ENCODE results near the gene OTUD4.
"Not testable (repeated sequence)": the region's sequence is repeated elsewhere in the genome, so short reads cannot be mapped to it uniquely, and the experiment has no call there.

OTUD4 gene

GRCh38 chr4:145180298-145181090, at the start of gene OTUD4:
Gene OTUD4, minus strand, starts transcription at chr4:145180589. Its CDS starts 616 bp downstream, at chr4:145179973.
- no peak for FAIRE-seq

GRCh38 chr4:145223228-145223627, 42.8 kb upstream of the OTUD4 start:
- not testable (repeated sequence) for FAIRE-seq

- FAIRE-seq: not testable (repeated sequence)
These were observed 41.1 kb upstream of the OTUD4 start for GRCh38 chr4:145221529-145221928.

- no peak for FAIRE-seq
These were observed 38.7 kb upstream of the OTUD4 start for GRCh38 chr4:145219090-145219489.

GRCh38 chr4:145218251-145218650, 37.9 kb upstream of the OTUD4 start:
- no peak for FAIRE-seq

- FAIRE-seq: no peak
These were observed 37.0 kb upstream of the OTUD4 start for GRCh38 chr4:145217349-145217748.

GRCh38 chr4:145216535-145216934, 36.1 kb upstream of the OTUD4 start:
- peak; percentile 95 for FAIRE-seq

- no peak for FAIRE-seq
These were observed 32.9 kb upstream of the OTUD4 start for GRCh38 chr4:145213245-145213644.

GRCh38 chr4:145207934-145208333, 27.5 kb upstream of the OTUD4 start:
- no peak for FAIRE-seq

GRCh38 chr4:145203410-145203809, 23.0 kb upstream of the OTUD4 start:
- FAIRE-seq: no peak

GRCh38 chr4:145200366-145200765, 20.0 kb upstream of the OTUD4 start:
- FAIRE-seq: no peak

GRCh38 chr4:145199051-145199716, 18.8 kb upstream of the OTUD4 start:
- FAIRE-seq: no peak

GRCh38 chr4:145196747-145197146, 16.4 kb upstream of the OTUD4 start:
- FAIRE-seq: no peak

GRCh38 chr4:145195167-145195952, 15.0 kb upstream of the OTUD4 start:
- FAIRE-seq: no peak

- FAIRE-seq: no peak
These were observed 9.6 kb upstream of the OTUD4 start for GRCh38 chr4:145189981-145190380.

- no peak for FAIRE-seq
These were observed 6.3 kb upstream of the OTUD4 start for GRCh38 chr4:145186729-145187128.

- no peak for FAIRE-seq
These were observed 3.2 kb upstream of the OTUD4 start for GRCh38 chr4:145183581-145183980.

- no peak for FAIRE-seq
These were observed 2.6 kb upstream of the OTUD4 start for GRCh38 chr4:145183023-145183422.

- no peak for FAIRE-seq
These were observed 1.8 kb upstream of the OTUD4 start for GRCh38 chr4:145182222-145182621.

- FAIRE-seq: no peak
These were observed 707 bp upstream of the OTUD4 start for GRCh38 chr4:145181091-145181501.

GRCh38 chr4:145179861-145180297, 510 bp downstream of the OTUD4 start:
- not testable (repeated sequence) for FAIRE-seq

- no peak for FAIRE-seq
These were observed 1.0 kb downstream of the OTUD4 start for GRCh38 chr4:145179281-145179860.

GRCh38 chr4:145178740-145179280, 1.6 kb downstream of the OTUD4 start:
- no peak for FAIRE-seq
